Loucy (cell line): ENCODE measurements around the gene PMP22.

Experiments
- H2AFZ ChIP-seq: fragments of 200-600 bp; sonication (generic); 2 replicates; pipeline ENCODE4 v1.6.0; 2016; ENCODE audit warnings: antibody characterized with exemption, mild to moderate bottlenecking, low read length, moderate library complexity
- H3F3A ChIP-seq: fragments of 200-600 bp; 2 replicates; pipeline ENCODE4 v1.6.0; 2016; ENCODE audit warnings: antibody characterized with exemption, low read depth, mild to moderate bottlenecking
- H3K27me3 ChIP-seq: fragments of 200-600 bp; sonication (generic); 2 replicates; pipeline ENCODE4 v1.6.1; 2014; ENCODE audit warnings: low read length, mild to moderate bottlenecking; ENCODE audit not compliant: insufficient read depth, poor library complexity, severe bottlenecking
- H3K36me3 ChIP-seq: fragments of 200-600 bp; sonication (generic); 2 replicates; pipeline ENCODE4 v1.6.1; 2016; ENCODE audit warnings: low read length; ENCODE audit not compliant: insufficient read depth
- H3K4me1 ChIP-seq: fragments of 200-600 bp; sonication (generic); 2 replicates; pipeline ENCODE4 v1.5.1; 2014; ENCODE audit warnings: low read length, mild to moderate bottlenecking; ENCODE audit not compliant: insufficient read depth, poor library complexity, severe bottlenecking
- H3K4me2 ChIP-seq: fragments of 200-600 bp; sonication (generic); 2 replicates; pipeline ENCODE4 v1.6.0; 2014; ENCODE audit warnings: antibody characterized with exemption, low read length, low read depth, mild to moderate bottlenecking; ENCODE audit not compliant: poor library complexity, severe bottlenecking
- H3K4me3 ChIP-seq: fragments of 200-600 bp; sonication (generic); 2 replicates; pipeline ENCODE4 v1.5.1; 2014; ENCODE audit warnings: low read length, mild to moderate bottlenecking, mixed read lengths; ENCODE audit not compliant: poor library complexity, severe bottlenecking
- H3K79me2 ChIP-seq: fragments of 200-600 bp; sonication (generic); 2 replicates; pipeline ENCODE4 v1.6.1; 2014; ENCODE audit warnings: low read length; ENCODE audit not compliant: insufficient read depth
- H3K9ac ChIP-seq: fragments of 200-600 bp; sonication (generic); 2 replicates; pipeline ENCODE4 v1.6.0; 2014; ENCODE audit warnings: mild to moderate bottlenecking, low read depth, low read length, moderate library complexity; ENCODE audit not compliant: poor library complexity, severe bottlenecking
- H3K9me2 ChIP-seq: fragments of 200-600 bp; sonication (generic); replicated peaks from 2 replicates; pipeline ENCODE4 v1.6.1; 2016; ENCODE audit warnings: low read depth, low read length, mixed read lengths
- H3K9me3 ChIP-seq: fragments of 200-600 bp; sonication (generic); 2 replicates; pipeline ENCODE4 v1.6.1; 2014; ENCODE audit warnings: mild to moderate bottlenecking, antibody characterized with exemption, low read length, low read depth; ENCODE audit not compliant: insufficient read depth
- H4K20me1 ChIP-seq: fragments of 200-600 bp; sonication (generic); 2 replicates; pipeline ENCODE4 v1.6.0; 2014; ENCODE audit warnings: antibody characterized with exemption, low read length, mild to moderate bottlenecking; ENCODE audit not compliant: insufficient read depth, poor library complexity, severe bottlenecking
- EZH2phosphoT487 ChIP-seq: fragments of 200-600 bp; IDR thresholded peaks from 2 replicates; pipeline ENCODE4 v1.6.1; 2018; ENCODE audit warnings: antibody characterized with exemption, mild to moderate bottlenecking, moderate library complexity, borderline replicate concordance
- TF ChIP-seq, protein P1 (sequence below): fragments of 200-600 bp; sonication (generic); conservative IDR thresholded peaks from 2 replicates; pipeline ENCODE4 v1.5.1; 2014; ENCODE audit warnings: mild to moderate bottlenecking, antibody characterized with exemption, low read length

PMP22 gene

DNA sequence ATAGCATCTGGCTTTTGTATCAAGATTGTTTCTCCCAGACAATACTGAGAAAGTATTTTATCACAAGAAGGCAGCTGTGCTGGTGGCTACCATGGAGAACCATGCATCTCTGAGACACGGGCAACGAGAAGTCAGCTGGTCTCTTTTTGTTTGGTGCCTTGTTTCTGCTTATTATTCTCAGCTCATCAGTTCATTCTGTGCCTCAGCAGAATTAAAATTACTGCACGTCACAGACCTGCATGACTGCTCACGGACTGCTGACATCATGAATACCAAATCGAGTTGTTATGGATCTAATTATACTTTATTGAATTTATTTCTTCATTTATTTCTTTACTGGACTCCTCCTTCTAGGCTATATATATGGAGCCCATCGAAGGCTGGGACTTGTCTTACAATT lies 19.0 kb upstream of the PMP22 start:
- Histone ChIP-seq H3F3A (no peaks in the 10 kb centered on the region), H3K79me2 (no peaks in the 10 kb centered on the region), H3K9ac (no peak overlapping the region), H3K4me1 (no peaks in the 10 kb centered on the region), H3K4me3 (no peak overlapping the region), H3K4me2 (no peak overlapping the region), H4K20me1 (no peaks in the 10 kb centered on the region), H3K36me3 (no peaks in the 10 kb centered on the region), H2AFZ (no peak overlapping the region), H3K27me3 (no peaks in the 10 kb centered on the region), H3K9me2 (no peaks in the 10 kb centered on the region), H3K9me3 (no peaks in the 10 kb centered on the region)
- TF ChIP-seq, protein P1, sequence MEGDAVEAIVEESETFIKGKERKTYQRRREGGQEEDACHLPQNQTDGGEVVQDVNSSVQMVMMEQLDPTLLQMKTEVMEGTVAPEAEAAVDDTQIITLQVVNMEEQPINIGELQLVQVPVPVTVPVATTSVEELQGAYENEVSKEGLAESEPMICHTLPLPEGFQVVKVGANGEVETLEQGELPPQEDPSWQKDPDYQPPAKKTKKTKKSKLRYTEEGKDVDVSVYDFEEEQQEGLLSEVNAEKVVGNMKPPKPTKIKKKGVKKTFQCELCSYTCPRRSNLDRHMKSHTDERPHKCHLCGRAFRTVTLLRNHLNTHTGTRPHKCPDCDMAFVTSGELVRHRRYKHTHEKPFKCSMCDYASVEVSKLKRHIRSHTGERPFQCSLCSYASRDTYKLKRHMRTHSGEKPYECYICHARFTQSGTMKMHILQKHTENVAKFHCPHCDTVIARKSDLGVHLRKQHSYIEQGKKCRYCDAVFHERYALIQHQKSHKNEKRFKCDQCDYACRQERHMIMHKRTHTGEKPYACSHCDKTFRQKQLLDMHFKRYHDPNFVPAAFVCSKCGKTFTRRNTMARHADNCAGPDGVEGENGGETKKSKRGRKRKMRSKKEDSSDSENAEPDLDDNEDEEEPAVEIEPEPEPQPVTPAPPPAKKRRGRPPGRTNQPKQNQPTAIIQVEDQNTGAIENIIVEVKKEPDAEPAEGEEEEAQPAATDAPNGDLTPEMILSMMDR, result no peak
- TF ChIP-seq EZH2phosphoT487, result no peak

DNA sequence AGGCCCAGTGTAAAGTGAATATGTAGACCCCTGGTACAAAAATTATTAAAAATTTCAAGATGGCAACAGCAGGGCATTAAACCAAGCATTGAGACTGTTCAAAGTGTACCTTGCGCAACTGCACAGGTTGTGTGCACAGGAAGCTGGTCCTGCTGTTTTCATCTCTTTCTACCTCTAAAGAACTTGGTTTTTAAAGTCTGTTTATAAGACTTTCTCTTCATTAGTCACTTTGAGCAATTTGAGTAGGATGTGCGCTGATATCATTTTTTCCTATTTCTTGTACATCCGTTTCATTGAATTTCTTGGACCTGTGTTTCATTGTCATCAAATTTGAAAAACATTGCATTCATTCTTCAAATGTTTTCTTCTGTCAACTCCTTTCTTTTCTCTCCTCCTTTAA lies 16.8 kb upstream of the PMP22 start:
- no peaks in the 10 kb centered on the region for H4K20me1 ChIP-seq
- H3K9me3 ChIP-seq, result no peaks in the 10 kb centered on the region
- H3K4me2 ChIP-seq, result no peak overlapping the region
- H3K4me1 ChIP-seq, result no peaks in the 10 kb centered on the region
- H3K27me3 ChIP-seq, result no peaks in the 10 kb centered on the region
- no peaks in the 10 kb centered on the region for H3K36me3 ChIP-seq
- TF ChIP-seq, protein P1, result no peak
- TF ChIP-seq EZH2phosphoT487, result no peak
- no peaks in the 10 kb centered on the region for H3F3A ChIP-seq
- H3K9me2 ChIP-seq, result no peaks in the 10 kb centered on the region
- H3K79me2 ChIP-seq, result no peaks in the 10 kb centered on the region
- no peak overlapping the region for H2AFZ ChIP-seq
- no peak overlapping the region for H3K9ac ChIP-seq
- H3K4me3 ChIP-seq, result no peak overlapping the region

DNA sequence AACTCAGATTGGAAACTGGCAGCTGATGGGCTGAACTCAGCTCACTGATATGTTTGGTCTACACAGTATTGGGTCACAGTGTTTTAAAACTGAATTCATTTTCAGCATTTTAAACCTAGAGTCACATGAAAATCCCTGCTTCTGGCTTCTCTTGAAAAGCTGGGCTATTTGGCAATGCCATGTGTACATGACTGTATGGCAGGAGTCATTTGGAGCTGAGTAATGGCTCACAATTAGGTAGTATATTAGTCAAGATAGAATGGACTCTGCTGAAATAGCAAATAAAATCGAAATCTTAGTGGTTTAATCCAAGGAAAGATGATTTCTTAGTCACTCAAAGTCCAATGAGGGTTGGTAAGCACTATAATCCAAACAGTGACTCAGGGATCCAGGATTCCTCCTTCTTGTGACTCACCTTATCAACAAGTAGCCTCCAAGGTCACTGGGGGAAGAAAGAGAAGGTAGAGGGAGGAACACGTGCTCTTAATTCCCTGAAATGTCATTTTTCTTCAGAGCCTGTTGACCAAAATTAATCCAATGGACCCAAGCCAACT lies 13.9 kb upstream of the PMP22 start:
- Histone ChIP-seq H3K79me2 (no peaks in the 10 kb centered on the region), H2AFZ (no peak overlapping the region)

More for the DNA sequence above, 13.9 kb upstream of the PMP22 start:
- no peak overlapping the region for H3K9ac ChIP-seq
- H3K36me3 ChIP-seq, result no peaks in the 10 kb centered on the region
- TF ChIP-seq, protein P1, result no peak
- no peak overlapping the region for H3K4me3 ChIP-seq
- no peaks in the 10 kb centered on the region for H4K20me1 ChIP-seq
- H3K9me3 ChIP-seq, result no peaks in the 10 kb centered on the region
- H3K4me1 ChIP-seq, result no peaks in the 10 kb centered on the region
- H3K4me2 ChIP-seq, result no peak overlapping the region
- H3K27me3 ChIP-seq, result no peaks in the 10 kb centered on the region
- H3K9me2 ChIP-seq, result no peaks in the 10 kb centered on the region
- H3F3A ChIP-seq, result no peaks in the 10 kb centered on the region
